MM.1S (cell line): ENCODE data around the gene SLX4IP.

Experiments used
- CTCF ChIP-seq: fragments of 300-600 bp; sonication (generic); IDR thresholded peaks from 2 replicates; pipeline ENCODE4 v1.5.1; 2016; ENCODE audit warnings: antibody characterized with exemption, low read length, mixed read lengths
- EZH2 ChIP-seq: fragments of 300-600 bp; sonication (generic); optimal IDR thresholded peaks from 2 replicates; pipeline ENCODE3; 2017; ENCODE audit warnings: low read depth, mild to moderate bottlenecking, antibody characterized with exemption, low read length, mixed read lengths

GRCh38 chr20:10527781-10528180 is 92.7 kb downstream of the SLX4IP start:
- TF ChIP-seq CTCF (no peak), EZH2 (no peak)
